ENCODE measurements around the gene ZBED6.

- TF ChIP-seq POLR2A (IDR thresholded peaks at IDR 0.05) (no peak), CTCF (IDR thresholded peaks at IDR 0.05) (no peak), POLR2AphosphoS5 (IDR thresholded peaks at IDR 0.05) (no peak)
These were observed 30.2 kb upstream of the ZBED6 start, which contains the start of gene LAX1 for GRCh38 chr1:203765029-203765837.
